GM19025 (cell line): ENCODE measurements around the gene AMMECR1L.
"Not testable (repeated sequence)": the region's sequence is repeated elsewhere in the genome, so short reads cannot be mapped to it uniquely, and the experiment has no call there.

Experiments
- ATAC-seq: cut with Tn5 transposase; IDR thresholded peaks from one replicate; pipeline ENCODE4 v1.9.1; 2021; ENCODE audit warnings: mild to moderate bottlenecking, low read depth, moderate library complexity; ENCODE audit not compliant: unreplicated experiment

AMMECR1L gene

DNA sequence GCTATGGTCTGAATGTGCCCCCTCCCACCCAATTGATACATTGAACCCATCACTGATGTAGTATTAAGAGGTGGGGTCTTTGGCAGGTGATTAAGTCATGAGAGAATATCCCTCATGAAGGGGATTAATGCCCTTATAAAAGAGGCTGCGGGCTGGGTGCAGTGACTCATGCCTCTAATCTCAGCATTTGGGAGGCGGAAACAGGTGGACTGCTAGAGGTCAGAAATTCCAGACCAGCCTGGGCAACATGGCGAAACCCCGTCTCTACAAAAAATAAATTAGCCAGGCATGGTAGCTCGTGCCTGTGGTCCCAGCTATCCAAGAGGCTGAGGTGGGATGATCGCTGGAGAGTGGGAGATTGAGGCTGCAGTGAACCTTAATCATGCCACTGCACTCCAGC lies 42.1 kb downstream of the AMMECR1L start:
- ATAC-seq, result no peak

DNA sequence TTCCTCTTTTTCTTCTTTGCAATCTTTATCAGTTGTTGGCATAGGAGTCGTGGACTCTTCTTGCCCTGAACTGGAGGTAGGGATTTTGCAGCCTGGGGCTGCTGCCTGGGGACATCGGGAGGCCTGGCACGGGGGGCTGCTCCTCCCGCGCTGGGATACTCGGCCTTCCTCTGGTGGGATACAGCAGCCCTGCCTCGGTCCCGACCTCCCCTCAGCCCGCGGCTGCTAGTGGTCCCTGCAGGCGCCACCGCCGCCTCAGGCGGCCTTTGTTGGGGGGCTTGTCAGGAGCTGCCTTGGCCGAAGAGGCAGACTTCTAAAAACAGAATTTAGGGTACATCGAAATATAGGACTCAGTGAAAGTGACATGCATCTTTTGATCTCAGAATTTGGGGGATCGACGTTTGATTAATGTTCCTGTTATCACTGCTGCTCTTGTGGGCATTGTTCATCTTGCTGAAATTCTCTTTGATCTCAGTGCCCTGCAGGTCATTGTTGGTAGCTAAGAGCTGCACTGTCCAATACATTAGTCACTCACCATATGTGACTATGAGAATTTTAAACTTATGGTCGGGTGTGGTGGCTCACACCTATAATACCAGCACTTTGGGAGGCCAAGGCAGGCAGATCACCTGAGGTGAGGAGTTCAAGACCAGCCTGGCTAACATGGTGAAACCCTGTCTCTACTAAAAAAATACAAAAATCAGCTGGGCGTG lies 44.1 kb downstream of the AMMECR1L start:
- ATAC-seq, result no peak

DNA sequence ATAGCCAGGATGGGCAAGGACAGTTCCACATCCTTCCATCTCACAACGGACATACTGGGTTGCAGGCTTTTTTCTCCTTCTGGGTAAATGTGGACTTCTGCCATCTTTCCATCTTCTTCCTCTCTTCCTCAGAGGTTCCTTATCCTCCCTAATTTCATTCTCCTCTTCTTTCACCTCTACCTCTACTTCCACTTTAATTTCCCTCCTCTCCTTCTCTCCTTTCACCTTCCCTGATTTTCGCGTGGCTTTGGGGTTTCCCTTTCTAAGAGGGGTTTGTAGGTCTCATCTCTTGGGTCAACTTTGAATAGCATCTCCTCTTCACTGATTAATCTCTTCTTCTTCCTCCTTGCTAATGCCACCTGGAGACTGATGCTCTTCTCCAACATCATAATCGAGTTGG lies 44.9 kb downstream of the AMMECR1L start:
- no peak for ATAC-seq

DNA sequence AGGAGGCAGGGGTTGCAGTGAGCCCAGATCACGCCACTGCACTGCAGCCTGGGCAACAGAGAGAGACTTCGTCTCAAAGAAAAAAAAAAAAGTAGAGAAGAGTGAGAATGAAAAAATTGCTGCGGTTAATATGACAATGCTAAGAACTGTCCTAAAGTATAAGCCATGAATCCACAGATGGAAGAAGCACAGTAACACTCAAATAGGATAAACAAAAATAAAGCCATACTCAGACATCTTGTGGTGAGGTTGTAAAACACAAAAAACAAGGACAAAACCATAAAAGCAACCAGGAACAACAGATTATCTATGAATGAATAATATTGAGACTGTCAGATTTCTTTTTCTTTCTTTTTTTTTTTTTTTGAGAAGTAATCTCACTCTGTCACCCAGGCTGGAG lies 50.8 kb downstream of the AMMECR1L start:
- ATAC-seq, result no peak

DNA sequence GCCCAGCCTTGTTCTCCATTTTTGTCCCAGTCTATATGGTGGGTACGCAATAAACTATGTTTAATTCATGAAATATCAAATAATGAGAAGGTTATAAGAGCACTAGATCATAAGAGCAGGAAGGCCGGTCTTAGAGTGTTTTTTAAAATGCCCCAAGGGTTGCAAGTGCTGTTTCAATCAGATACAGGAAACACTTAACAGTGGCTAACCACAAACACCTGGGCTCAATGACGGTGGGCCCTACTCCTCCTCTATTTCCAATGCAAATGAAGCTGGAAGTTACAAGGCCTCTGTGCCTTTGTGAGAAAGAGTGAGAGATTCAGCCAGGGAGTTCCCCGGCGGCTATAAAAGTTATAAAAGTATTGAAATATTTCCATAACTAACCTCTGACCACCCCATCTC lies 55.9 kb downstream of the AMMECR1L start:
- peak; percentile 99 for ATAC-seq

DNA sequence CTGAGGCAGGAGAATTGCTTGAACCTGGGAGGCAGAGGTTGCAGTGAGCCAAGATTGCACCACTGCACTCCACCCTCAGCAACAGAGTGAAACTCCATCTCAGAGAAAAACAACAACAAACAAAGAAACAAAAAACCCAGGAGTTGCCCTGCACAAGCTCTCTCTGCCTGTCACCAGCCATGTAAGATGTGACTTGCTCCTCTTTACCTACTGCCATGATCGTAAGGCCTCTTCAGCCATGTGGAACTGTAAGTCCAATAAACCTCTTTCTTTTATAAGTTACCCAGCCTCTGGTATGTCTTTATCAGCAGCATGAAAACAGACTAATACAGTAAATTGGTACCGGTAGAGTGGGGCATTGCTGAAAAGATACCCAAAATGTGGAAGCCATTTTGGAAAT lies 59.0 kb downstream of the AMMECR1L start:
- not testable (repeated sequence) for ATAC-seq

DNA sequence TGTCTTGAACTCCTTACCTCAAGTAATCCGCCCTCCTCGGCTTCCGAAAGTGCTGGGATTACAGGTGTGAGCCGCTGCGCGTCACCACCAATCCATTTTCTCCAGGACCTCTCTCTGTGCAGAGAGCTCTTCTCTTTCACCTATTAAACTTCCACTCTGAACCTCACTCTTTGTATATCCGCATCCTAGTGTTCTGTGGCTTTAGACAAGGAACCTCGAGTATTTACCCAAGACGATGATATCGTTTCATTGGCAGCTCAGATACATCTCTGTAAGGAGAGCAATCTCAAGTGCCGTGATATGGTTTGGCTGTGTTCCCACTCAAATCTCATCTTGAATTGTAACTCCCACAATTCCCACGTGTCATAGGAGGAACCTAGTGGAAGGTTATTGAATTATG lies 59.7 kb downstream of the AMMECR1L start:
- no peak for ATAC-seq

DNA sequence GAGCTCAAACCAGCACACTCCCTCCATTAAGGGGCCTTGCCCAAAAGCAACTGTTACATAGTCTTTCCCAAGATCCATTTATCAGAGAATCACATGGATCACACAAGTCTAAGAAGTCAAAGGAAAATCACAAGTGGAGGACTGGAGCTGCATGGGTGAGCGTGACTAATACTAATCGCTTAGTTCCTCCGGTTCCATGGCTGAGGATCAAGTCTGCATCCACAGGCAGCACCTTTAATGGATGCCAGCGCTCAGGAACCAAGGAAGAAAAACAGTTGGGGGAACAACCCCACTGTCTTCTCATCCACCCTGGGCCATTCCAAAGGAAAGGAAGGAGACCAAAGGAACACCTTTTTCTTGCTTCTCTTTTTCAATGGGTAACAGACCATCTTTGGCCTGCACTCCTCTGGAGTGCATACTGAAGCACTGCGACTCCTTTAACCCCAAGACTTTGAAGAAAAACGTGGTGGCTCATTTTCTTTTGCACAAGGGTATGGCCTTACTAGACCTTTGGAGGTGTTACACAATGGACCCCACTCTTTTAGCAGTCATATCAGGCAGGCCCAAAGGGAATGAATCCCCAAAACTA lies 65.6 kb downstream of the AMMECR1L start:
- ATAC-seq, result no peak

DNA sequence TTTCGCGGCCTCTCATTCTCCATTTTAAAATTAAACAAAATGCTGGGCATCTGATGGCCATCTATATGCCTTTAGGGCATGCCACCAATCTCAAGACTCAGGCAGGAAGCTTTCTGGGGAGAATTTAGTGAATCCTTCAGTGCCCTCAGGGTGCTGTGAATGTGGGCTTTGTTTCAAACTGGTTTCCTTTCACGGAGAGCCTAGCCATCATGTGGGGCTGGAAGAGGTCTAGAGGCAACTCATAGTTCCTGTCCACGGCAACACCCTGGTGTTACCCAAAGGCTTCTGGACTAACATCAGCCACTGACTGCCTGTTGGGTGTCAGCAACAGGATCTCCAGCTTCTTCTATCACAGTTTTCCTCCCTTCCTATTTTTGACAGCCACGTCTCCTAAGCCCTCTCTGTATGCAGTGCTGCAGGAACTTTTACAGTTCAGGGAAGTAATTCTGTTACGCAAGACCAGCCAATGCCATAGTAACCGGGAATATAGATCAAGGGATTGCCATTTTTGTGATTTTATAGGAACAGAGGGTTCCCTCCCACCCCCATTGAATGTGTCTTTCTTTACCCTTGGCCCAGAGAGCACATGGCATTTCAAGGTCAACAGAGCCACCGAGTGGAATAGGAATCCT lies 66.8 kb downstream of the AMMECR1L start:
- ATAC-seq, result no peak

DNA sequence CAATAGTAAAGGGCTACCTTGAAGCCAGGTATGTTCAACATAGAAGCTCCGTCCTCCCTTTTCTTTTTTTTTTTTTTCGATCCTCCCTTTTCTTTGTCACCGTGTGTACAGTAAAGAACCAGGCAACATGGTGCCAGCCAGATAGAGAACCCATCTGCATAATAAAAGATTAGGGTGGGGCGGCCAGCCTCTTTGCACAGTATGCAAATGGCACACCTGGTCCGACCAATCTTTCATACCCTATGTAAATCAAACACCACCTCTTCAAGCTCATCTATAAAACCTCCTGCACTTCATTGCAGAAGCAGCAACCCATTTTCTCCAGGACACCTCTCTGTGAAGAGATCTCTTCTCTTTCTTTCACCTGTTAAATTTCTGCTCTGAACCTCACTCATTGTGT lies 67.5 kb downstream of the AMMECR1L start:
- ATAC-seq, result no peak

DNA sequence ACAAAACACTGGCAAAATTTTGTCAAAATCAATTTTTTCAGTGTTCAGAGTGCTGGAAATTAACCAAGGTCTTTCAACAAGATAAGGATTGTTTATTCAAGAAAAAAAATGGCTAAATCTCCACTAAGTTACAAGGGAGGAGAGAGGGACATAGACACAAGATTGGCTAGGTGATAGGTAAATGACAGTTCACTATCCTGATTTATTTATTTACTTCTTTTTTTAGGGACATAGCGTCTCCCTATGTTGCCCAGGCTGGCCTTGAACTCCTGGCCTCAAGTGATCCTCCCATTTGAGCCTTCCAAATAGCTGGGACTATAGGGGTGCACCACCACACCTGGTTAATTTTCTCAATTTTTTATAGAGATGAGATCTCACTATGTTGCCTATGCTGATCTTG lies 71.1 kb downstream of the AMMECR1L start:
- ATAC-seq, result no peak

DNA sequence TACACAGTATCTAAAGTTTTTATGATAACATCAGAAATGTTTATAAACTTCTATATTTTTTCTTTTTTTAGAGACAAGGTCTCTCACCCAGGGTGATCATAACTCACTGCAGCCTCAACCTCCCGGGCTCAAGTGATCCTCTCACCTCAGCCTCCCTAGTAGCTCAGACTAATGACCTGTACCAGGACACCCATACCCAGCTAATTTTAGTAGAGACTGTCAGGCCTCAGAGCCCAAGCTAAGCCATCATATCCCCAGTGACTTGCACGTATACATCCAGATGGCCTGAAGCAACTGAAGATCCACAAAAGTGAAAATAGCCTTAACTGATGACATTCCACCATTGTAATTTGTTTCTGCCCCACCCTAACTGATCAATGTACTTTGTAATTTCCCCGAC lies 73.3 kb downstream of the AMMECR1L start:
- not testable (repeated sequence) for ATAC-seq
